SU-DHL-6 (cell line): ENCODE data around the gene TMEM175.

Source experiments
- H2AFZ ChIP-seq: fragments of 200-600 bp; sonication (generic); 2 replicates; pipeline ENCODE4 v1.6.1; 2014; ENCODE audit warnings: low read depth, mild to moderate bottlenecking, moderate library complexity, mixed read lengths, antibody characterized with exemption, low read length; ENCODE audit not compliant: severe bottlenecking
- H3F3A ChIP-seq: fragments of 200-600 bp; shearing (Covaris generic); 2 replicates; pipeline ENCODE4 v1.6.0; 2016; ENCODE audit warnings: antibody characterized with exemption, mild to moderate bottlenecking; ENCODE audit not compliant: insufficient read depth
- H3K27ac ChIP-seq: fragments of 200-600 bp; sonication (generic); 2 replicates; pipeline ENCODE4 v1.5.1; 2016; ENCODE audit warnings: low read depth, mild to moderate bottlenecking, low read length, moderate library complexity, mixed read lengths
- H3K27me3 ChIP-seq: fragments of 200-600 bp; sonication (generic), shearing (Covaris generic); 2 replicates; pipeline ENCODE4 v1.6.0; 2014; ENCODE audit warnings: mild to moderate bottlenecking, low read length
- H3K36me3 ChIP-seq: fragments of 200-600 bp; sonication (generic); 2 replicates; pipeline ENCODE4 v1.6.1; 2014; ENCODE audit warnings: mild to moderate bottlenecking, low read length, mixed read lengths
- H3K4me2 ChIP-seq: fragments of 300-600, 200-600 bp; shearing (Covaris generic), sonication (generic); 2 replicates; pipeline ENCODE4 v1.6.0; 2014; ENCODE audit warnings: low read length, low read depth, mild to moderate bottlenecking; ENCODE audit not compliant: poor library complexity, severe bottlenecking
- H3K4me3 ChIP-seq: fragments of 200-600 bp; sonication (generic); 2 replicates; pipeline ENCODE4 v1.5.1; 2014; ENCODE audit warnings: antibody characterized with exemption, low read length, mild to moderate bottlenecking, mixed read lengths; ENCODE audit not compliant: insufficient read depth, poor library complexity, severe bottlenecking
- H3K79me2 ChIP-seq: fragments of 200-600 bp; sonication (generic); 2 replicates; pipeline ENCODE4 v1.6.1; 2014; ENCODE audit warnings: mild to moderate bottlenecking, low read length, moderate library complexity; ENCODE audit not compliant: insufficient read depth
- H3K9ac ChIP-seq: fragments of 200-600 bp; sonication (generic); 2 replicates; pipeline ENCODE4 v1.7.0; 2014; ENCODE audit warnings: mild to moderate bottlenecking, low read length
- H3K9me2 ChIP-seq: fragments of 200-600 bp; sonication (generic); replicated peaks from 2 replicates; pipeline ENCODE4 v1.6.1; 2014; ENCODE audit warnings: low read length; ENCODE audit not compliant: insufficient read depth
- H3K9me3 ChIP-seq: fragments of 200-600 bp; sonication (generic); 2 replicates; pipeline ENCODE4 v1.6.1; 2014; ENCODE audit warnings: low read length, mixed read lengths; ENCODE audit not compliant: insufficient read depth
- H4K20me1 ChIP-seq: fragments of 200-600 bp; sonication (generic); 2 replicates; pipeline ENCODE4 v1.6.1; 2014; ENCODE audit warnings: low read depth, mild to moderate bottlenecking, antibody characterized with exemption, low read length, moderate library complexity, mixed read lengths
- EZH2phosphoT487 ChIP-seq: fragments of 200-600 bp; sonication (generic), shearing (Covaris generic); conservative IDR thresholded peaks from 2 replicates; pipeline ENCODE4 v1.6.1; 2018; ENCODE audit warnings: mild to moderate bottlenecking, antibody characterized with exemption, low read length, moderate library complexity, mixed read lengths
- TF ChIP-seq, protein P1 (sequence below): fragments of 200-600 bp; sonication (generic); IDR thresholded peaks from one replicate; pipeline ENCODE4 v1.5.1; 2017; ENCODE audit warnings: antibody characterized with exemption, mild to moderate bottlenecking, low read length, moderate library complexity; ENCODE audit not compliant: insufficient read depth, poor library complexity, severe bottlenecking

Gene TMEM175

DNA sequence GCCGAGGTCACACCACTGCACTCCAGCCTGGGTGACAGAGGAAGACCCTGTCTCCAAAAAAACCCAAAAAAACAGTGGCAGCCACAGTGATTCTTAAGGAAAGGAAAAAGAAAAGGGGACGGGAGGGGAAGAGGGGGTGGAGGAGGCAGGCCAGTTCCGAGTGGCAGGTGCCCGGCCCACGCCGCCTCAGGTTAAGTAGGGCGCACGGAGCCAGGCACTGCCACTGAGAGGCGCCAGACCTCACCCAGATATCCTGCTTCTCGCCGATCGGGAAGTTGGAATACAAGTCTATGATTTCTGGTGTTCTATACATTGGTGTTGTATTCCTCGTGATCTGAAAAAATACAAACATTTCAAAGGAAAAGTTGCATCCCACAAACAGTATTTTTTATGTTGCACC is 36.0 kb upstream of the TMEM175 start:
- no peaks in the 10 kb centered on the region for H4K20me1 ChIP-seq
- H3K79me2 ChIP-seq, result peaks cover 3% of the 10 kb centered on the region; the same call in 1 of the 2 replicates
- no peaks in the 10 kb centered on the region for H3K27me3 ChIP-seq
- H3K9me2 ChIP-seq, result no peaks in the 10 kb centered on the region
- no peak overlapping the region for H3K4me3 ChIP-seq
- no peak overlapping the region for H2AFZ ChIP-seq
- no peaks in the 10 kb centered on the region for H3K9me3 ChIP-seq
- H3F3A ChIP-seq, result no peaks in the 10 kb centered on the region
- TF ChIP-seq, protein P1, sequence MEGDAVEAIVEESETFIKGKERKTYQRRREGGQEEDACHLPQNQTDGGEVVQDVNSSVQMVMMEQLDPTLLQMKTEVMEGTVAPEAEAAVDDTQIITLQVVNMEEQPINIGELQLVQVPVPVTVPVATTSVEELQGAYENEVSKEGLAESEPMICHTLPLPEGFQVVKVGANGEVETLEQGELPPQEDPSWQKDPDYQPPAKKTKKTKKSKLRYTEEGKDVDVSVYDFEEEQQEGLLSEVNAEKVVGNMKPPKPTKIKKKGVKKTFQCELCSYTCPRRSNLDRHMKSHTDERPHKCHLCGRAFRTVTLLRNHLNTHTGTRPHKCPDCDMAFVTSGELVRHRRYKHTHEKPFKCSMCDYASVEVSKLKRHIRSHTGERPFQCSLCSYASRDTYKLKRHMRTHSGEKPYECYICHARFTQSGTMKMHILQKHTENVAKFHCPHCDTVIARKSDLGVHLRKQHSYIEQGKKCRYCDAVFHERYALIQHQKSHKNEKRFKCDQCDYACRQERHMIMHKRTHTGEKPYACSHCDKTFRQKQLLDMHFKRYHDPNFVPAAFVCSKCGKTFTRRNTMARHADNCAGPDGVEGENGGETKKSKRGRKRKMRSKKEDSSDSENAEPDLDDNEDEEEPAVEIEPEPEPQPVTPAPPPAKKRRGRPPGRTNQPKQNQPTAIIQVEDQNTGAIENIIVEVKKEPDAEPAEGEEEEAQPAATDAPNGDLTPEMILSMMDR, result no peak
- no peak for TF ChIP-seq EZH2phosphoT487
- H3K27ac ChIP-seq, result no peak overlapping the region
- H3K9ac ChIP-seq, result no peak overlapping the region
- no peaks in the 10 kb centered on the region for H3K36me3 ChIP-seq
- H3K4me2 ChIP-seq, result no peak overlapping the region

DNA sequence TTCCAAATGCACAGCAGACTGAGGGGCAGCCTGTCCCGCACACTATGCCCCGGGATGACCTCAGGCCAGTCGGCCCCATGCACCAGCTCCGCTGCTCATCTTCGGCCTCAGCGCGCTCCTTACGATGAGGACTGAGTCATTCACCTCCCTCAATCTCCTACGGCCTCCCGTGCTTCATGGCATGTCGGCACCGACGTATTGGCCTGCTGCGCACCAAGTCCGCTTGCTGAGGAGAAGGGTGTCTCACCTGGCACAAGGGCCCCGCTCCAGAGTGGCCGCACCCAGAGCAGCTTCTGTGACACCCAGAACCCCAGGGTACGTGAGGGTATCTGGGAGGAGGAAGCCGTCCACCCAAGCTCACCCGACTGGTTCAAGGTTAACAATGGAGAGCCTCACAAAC is 35.6 kb upstream of the TMEM175 start:
- Histone ChIP-seq H3K27me3 (no peaks in the 10 kb centered on the region), H3K36me3 (no peaks in the 10 kb centered on the region), H4K20me1 (no peaks in the 10 kb centered on the region)

DNA sequence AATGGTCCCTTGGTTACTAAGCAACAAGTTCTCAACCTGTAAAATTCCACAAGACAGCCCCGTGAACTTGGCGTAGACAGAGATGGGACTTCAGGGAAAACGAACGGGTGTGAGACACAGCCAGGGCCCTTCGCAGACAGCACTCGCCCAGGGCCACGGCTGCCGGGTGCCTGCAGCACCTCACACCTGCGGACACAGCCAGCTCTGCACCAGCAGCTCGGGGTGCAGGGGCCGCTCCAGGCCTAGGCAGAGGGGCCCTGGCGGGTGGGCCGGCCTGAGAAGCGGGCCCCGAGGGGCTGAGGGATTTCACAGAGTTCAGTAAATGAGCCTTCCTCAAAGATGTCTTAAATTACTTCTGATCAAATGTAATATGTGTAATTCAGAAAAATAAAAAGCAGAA is 34.1 kb upstream of the TMEM175 start:
- TF ChIP-seq EZH2phosphoT487, result no peak
- TF ChIP-seq, protein P1, result no peak

More for the DNA sequence above, 35.6 kb upstream of the TMEM175 start:
- H3F3A ChIP-seq, result no peaks in the 10 kb centered on the region
- no peak overlapping the region for H3K9ac ChIP-seq
- no peak overlapping the region for H3K27ac ChIP-seq
- no peaks in the 10 kb centered on the region for H3K9me2 ChIP-seq
- H3K79me2 ChIP-seq, result peaks cover 3% of the 10 kb centered on the region; the same call in 1 of the 2 replicates
- TF ChIP-seq, protein P1, result no peak
- TF ChIP-seq EZH2phosphoT487, result no peak
- no peak overlapping the region for H3K4me3 ChIP-seq
- no peaks in the 10 kb centered on the region for H3K9me3 ChIP-seq
- H3K4me2 ChIP-seq, result no peak overlapping the region
- H2AFZ ChIP-seq, result no peak overlapping the region

More for the DNA sequence above, 34.1 kb upstream of the TMEM175 start:
- H2AFZ ChIP-seq, result no peak overlapping the region
- no peaks in the 10 kb centered on the region for H3F3A ChIP-seq
- peaks cover 3% of the 10 kb centered on the region; the same call in 1 of the 2 replicates for H3K79me2 ChIP-seq
- no peaks in the 10 kb centered on the region for H3K9me3 ChIP-seq
- no peaks in the 10 kb centered on the region for H4K20me1 ChIP-seq
- H3K36me3 ChIP-seq, result no peaks in the 10 kb centered on the region
- H3K4me2 ChIP-seq, result no peak overlapping the region
- no peak overlapping the region for H3K4me3 ChIP-seq
- H3K27me3 ChIP-seq, result no peaks in the 10 kb centered on the region
- H3K9me2 ChIP-seq, result no peaks in the 10 kb centered on the region
- no peak overlapping the region for H3K9ac ChIP-seq
- no peak overlapping the region for H3K27ac ChIP-seq
